Measurements from ENCODE around the gene GSDMA. TPM values are rescaled to one million over a fixed set of nuclear protein-coding genes. Genes with fewer than 3 reads are reported as not detected.
"Not testable (repeated sequence)": the region's sequence is repeated elsewhere in the genome, so short reads cannot be mapped to it uniquely, and the experiment has no call there.

Gene GSDMA
- total and polyA plus RNA-seq, 4 donors, result 0.19 to 0.61 (median 0.41) TPM; not detected in 1

DNA sequence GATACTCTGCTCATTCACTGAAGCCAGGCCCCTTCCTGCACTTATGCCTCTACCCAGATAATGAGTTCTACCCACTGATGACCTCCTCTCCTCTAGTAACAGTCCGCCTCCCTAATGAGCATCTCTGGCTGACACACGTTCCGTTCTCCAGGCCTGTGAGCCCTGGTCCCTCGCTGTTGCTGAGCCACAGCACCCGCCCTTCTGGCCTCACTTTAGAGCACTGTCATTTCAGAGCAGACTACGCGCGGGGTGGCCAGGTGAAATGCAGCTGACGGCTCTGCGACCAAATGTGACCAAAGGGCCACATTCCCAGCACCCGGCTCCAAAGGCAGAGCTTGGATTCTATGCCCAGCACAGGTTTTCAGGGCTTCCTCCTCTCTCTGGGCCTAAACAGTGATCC, 31.6 kb downstream of the GSDMA start:
- H3K9me3 ChIP-seq (ENCODE audit: control insufficient read depth, insufficient read depth, low read length), result no peaks in the 10 kb centered on the region
- no peak for DNase-seq (ENCODE audit: low read depth in 4 of 6, low spot score in 6 of 6)
- H3K27ac ChIP-seq (ENCODE audit: low read depth, low read length), result no peak overlapping the region
- H3K27me3 ChIP-seq (ENCODE audit: control insufficient read depth, insufficient read depth, low read length), result no peaks in the 10 kb centered on the region
- peaks cover 94% of the 10 kb centered on the region for H3K36me3 ChIP-seq (ENCODE audit: control insufficient read depth, insufficient read depth, low read length)
- H3K4me3 ChIP-seq (ENCODE audit: low read depth, low read length), result no peak overlapping the region
- WGBS (ENCODE audit: insufficient coverage), result 95% methylated on average over 11 of the region's 11 CpGs
- no peaks in the 10 kb centered on the region for H3K4me1 ChIP-seq (ENCODE audit: control insufficient read depth, insufficient read depth, low read length)

DNA sequence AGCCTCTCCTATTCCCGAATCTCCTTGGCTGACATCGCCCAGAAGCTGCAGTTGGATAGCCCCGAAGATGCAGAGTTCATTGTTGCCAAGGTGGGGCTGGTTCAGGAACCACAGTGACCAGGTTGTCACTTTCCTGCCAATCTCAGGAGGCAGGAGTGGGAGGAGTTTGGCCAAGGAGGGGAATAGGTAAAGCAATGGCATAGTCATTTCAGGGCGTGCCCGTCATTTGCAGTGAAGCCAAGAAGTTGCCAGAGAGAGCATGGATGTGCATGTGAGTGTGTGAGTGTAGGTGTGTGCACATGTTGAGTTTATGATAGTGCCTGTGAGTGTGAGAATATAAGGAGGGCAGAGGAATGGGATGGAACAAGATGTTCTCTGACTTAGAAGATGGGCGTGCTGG, 32.6 kb downstream of the GSDMA start:
- Histone ChIP-seq H3K4me1 (ENCODE audit: control insufficient read depth, insufficient read depth, low read length) (no peaks in the 10 kb centered on the region), H3K9me3 (ENCODE audit: control insufficient read depth, insufficient read depth, low read length) (no peaks in the 10 kb centered on the region), H3K36me3 (ENCODE audit: control insufficient read depth, insufficient read depth, low read length) (peaks cover 84% of the 10 kb centered on the region), H3K27ac (ENCODE audit: low read depth, low read length) (no peak overlapping the region), H3K27me3 (ENCODE audit: control insufficient read depth, insufficient read depth, low read length) (no peaks in the 10 kb centered on the region), H3K4me3 (ENCODE audit: low read depth, low read length) (no peak overlapping the region)
- 100% methylated on average over 5 of the region's 6 CpGs for WGBS (ENCODE audit: insufficient coverage)
- no peak for DNase-seq (ENCODE audit: low read depth in 4 of 6, low spot score in 6 of 6)

DNA sequence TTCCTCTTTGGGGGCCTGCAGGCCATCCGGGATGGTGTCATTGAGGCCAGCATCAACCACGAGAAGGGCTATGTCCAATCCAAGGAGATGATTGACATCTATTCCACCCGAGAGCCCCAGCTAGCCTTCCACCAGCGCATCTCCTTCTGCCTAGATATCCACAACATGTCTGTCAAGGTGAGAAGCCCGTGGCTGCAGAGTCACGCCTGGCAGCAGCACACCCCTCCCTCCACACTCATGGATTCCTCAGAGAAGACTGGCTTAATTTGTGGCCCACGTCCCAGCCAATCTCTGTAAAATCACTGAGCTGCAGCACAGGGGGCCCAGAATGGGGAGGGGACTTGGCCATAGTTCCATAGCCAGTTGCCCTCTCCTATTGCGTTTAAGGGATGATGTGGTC, 33.4 kb downstream of the GSDMA start:
- no peak overlapping the region for H3K4me3 ChIP-seq (ENCODE audit: low read depth, low read length)
- no peak overlapping the region for H3K27ac ChIP-seq (ENCODE audit: low read depth, low read length)
- 98% methylated on average over 7 of the region's 8 CpGs for WGBS (ENCODE audit: insufficient coverage)
- peaks cover 76% of the 10 kb centered on the region for H3K36me3 ChIP-seq (ENCODE audit: control insufficient read depth, insufficient read depth, low read length)
- no peaks in the 10 kb centered on the region for H3K4me1 ChIP-seq (ENCODE audit: control insufficient read depth, insufficient read depth, low read length)
- H3K27me3 ChIP-seq (ENCODE audit: control insufficient read depth, insufficient read depth, low read length), result no peaks in the 10 kb centered on the region
- no peak for DNase-seq (ENCODE audit: low read depth in 4 of 6, low spot score in 6 of 6)
- no peaks in the 10 kb centered on the region for H3K9me3 ChIP-seq (ENCODE audit: control insufficient read depth, insufficient read depth, low read length)

DNA sequence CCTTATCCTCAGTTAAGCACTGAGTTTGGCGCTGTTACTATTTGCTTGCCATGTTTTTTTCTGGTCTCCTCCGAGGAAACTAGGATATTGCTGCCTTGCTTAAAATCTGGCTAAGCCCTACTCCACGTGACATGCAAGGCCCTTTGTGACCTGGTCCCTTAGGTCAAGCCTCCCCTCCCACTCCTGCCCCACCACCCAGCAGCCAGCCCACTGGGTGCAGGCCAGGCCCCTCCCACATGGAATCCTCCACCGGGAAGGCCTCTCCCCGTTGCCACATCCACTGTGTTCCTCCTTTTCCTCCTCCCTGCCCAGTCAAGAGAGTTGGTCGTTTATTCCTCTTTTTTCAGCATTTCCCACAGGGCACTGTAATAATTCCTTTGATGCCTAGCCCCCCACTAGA, 34.0 kb downstream of the GSDMA start:
- 72% methylated on average over 6 of the region's 6 CpGs for WGBS (ENCODE audit: insufficient coverage)
- H3K4me3 ChIP-seq (ENCODE audit: low read depth, low read length), result no peak overlapping the region
- H3K4me1 ChIP-seq (ENCODE audit: control insufficient read depth, insufficient read depth, low read length), result no peaks in the 10 kb centered on the region
- peaks cover 70% of the 10 kb centered on the region for H3K36me3 ChIP-seq (ENCODE audit: control insufficient read depth, insufficient read depth, low read length)
- no peaks in the 10 kb centered on the region for H3K27me3 ChIP-seq (ENCODE audit: control insufficient read depth, insufficient read depth, low read length)
- H3K27ac ChIP-seq (ENCODE audit: low read depth, low read length), result no peak overlapping the region
- H3K9me3 ChIP-seq (ENCODE audit: control insufficient read depth, insufficient read depth, low read length), result no peaks in the 10 kb centered on the region
- no peak for DNase-seq (ENCODE audit: low read depth in 4 of 6, low spot score in 6 of 6)

DNA sequence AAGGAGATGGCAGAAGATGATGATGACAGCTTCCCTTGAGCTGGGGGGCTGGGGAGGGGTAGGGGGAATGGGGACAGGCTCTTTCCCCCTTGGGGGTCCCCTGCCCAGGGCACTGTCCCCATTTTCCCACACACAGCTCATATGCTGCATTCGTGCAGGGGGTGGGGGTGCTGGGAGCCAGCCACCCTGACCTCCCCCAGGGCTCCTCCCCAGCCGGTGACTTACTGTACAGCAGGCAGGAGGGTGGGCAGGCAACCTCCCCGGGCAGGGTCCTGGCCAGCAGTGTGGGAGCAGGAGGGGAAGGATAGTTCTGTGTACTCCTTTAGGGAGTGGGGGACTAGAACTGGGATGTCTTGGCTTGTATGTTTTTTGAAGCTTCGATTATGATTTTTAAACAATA, 34.7 kb downstream of the GSDMA start:
- no peaks in the 10 kb centered on the region for H3K27me3 ChIP-seq (ENCODE audit: control insufficient read depth, insufficient read depth, low read length)
- no CpG with 5 or more reads among the region's 4 CpGs for WGBS (ENCODE audit: insufficient coverage)
- no peaks in the 10 kb centered on the region for H3K4me1 ChIP-seq (ENCODE audit: control insufficient read depth, insufficient read depth, low read length)
- no peak overlapping the region for H3K27ac ChIP-seq (ENCODE audit: low read depth, low read length)
- H3K9me3 ChIP-seq (ENCODE audit: control insufficient read depth, insufficient read depth, low read length), result no peaks in the 10 kb centered on the region
- no peak for DNase-seq (ENCODE audit: low read depth in 4 of 6, low spot score in 6 of 6)
- no peak overlapping the region for H3K4me3 ChIP-seq (ENCODE audit: low read depth, low read length)
- H3K36me3 ChIP-seq (ENCODE audit: control insufficient read depth, insufficient read depth, low read length), result peaks cover 63% of the 10 kb centered on the region

DNA sequence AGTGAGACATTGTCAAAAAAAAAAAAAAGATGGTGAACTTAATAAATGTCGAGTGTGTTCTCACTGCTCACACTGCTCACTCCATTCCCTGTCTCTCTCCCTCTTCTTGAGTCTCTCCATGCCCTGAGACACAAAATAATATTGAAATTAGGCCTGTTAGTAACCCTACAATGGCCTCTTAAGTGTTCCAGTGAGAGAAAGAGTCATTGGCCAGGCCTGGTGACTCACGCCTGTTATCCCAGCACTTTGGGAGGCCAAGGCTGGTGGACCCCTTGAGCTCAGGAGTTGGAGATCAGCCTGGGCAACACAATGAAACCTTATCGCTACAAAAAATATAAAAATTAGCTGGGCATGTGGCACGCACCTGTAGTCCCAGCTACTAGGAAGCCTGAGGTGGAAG, 36.3 kb downstream of the GSDMA start:
- Histone ChIP-seq H3K27ac (ENCODE audit: low read depth, low read length) (no peak overlapping the region), H3K9me3 (ENCODE audit: control insufficient read depth, insufficient read depth, low read length) (no peaks in the 10 kb centered on the region), H3K27me3 (ENCODE audit: control insufficient read depth, insufficient read depth, low read length) (no peaks in the 10 kb centered on the region), H3K4me3 (ENCODE audit: low read depth, low read length) (no peak overlapping the region), H3K36me3 (ENCODE audit: control insufficient read depth, insufficient read depth, low read length) (peaks cover 47% of the 10 kb centered on the region), H3K4me1 (ENCODE audit: control insufficient read depth, insufficient read depth, low read length) (no peaks in the 10 kb centered on the region)
- WGBS (ENCODE audit: insufficient coverage), result 93% methylated on average over 3 of the region's 4 CpGs
- DNase-seq (ENCODE audit: low read depth in 4 of 6, low spot score in 6 of 6), result no peak

DNA sequence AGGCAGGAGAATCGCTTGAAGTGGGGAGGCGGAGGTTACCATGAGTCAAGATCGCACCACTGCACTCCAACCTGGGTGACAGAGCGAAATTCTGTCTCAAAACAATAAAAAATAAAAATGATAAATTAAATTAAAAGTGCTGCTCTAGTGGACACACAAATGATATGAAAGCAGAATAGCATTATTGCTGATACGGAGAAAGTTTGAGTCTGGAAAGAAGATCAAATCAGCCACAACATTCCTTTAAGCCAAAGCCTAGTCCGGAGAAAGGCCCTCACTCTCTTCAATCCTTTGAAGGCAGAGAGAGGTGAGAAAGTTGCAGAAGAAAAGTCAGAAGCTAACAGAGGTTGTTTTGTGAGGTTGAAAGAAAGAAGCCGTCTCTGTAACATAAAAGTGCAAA, 37.4 kb downstream of the GSDMA start:
- 93% methylated on average over 3 of the region's 7 CpGs for WGBS (ENCODE audit: insufficient coverage)
- Histone ChIP-seq H3K9me3 (ENCODE audit: control insufficient read depth, insufficient read depth, low read length) (no peaks in the 10 kb centered on the region), H3K4me3 (ENCODE audit: low read depth, low read length) (no peak overlapping the region), H3K27me3 (ENCODE audit: control insufficient read depth, insufficient read depth, low read length) (no peaks in the 10 kb centered on the region), H3K27ac (ENCODE audit: low read depth, low read length) (no peak overlapping the region), H3K36me3 (ENCODE audit: control insufficient read depth, insufficient read depth, low read length) (peaks cover 36% of the 10 kb centered on the region), H3K4me1 (ENCODE audit: control insufficient read depth, insufficient read depth, low read length) (no peaks in the 10 kb centered on the region)
- no peak for DNase-seq (ENCODE audit: low read depth in 4 of 6, low spot score in 6 of 6)

DNA sequence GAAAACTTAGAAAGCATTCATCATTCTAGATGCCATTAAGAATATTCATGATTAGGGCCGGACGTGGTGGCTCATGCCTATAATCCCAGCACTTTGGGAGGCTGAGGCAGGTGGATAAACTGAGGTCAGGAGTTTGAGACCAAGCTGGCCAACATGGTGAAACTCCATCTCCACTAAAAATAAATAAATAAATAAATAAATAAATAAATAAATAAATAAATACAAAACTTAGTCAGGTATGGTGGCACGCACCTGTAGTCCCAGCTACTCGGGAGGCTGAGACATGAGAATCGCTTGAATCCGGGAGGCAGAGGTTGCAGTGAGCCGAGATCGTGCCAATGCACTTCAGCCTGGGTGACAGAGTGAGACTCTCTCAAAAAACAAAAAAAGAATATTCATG, 38.5 kb downstream of the GSDMA start:
- H3K36me3 ChIP-seq (ENCODE audit: control insufficient read depth, insufficient read depth, low read length), result peaks cover 25% of the 10 kb centered on the region
- DNase-seq (ENCODE audit: low read depth in 4 of 6, low spot score in 6 of 6); H3K27me3 ChIP-seq (ENCODE audit: control insufficient read depth, insufficient read depth, low read length); H3K4me3 ChIP-seq (ENCODE audit: low read depth, low read length); H3K27ac ChIP-seq (ENCODE audit: low read depth, low read length); H3K9me3 ChIP-seq (ENCODE audit: control insufficient read depth, insufficient read depth, low read length); H3K4me1 ChIP-seq (ENCODE audit: control insufficient read depth, insufficient read depth, low read length): not testable (repeated sequence)
- 85% methylated on average over 5 of the region's 8 CpGs for WGBS (ENCODE audit: insufficient coverage)

DNA sequence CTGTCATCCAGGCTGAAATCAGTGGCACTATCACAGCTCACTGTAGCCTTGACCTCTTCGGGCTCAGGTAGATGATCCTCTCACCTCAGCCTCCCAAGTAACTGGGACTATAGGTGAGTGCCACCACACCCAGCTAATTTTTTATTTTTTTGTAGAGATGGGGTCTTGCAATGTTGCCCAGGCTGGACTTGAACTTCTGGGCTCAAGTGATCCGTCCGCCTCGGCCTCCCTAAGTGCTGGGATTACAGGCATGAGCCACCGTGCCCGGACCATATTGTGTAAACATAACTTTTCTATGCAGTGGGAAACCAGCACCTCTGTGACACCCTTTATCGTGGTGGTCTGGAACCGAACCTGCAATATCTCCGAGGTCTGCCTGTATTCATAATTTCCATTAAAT, 41.3 kb downstream of the GSDMA start:
- Histone ChIP-seq H3K27me3 (ENCODE audit: control insufficient read depth, insufficient read depth, low read length) (no peaks in the 10 kb centered on the region), H3K27ac (ENCODE audit: low read depth, low read length) (no peak overlapping the region), H3K9me3 (ENCODE audit: control insufficient read depth, insufficient read depth, low read length) (no peaks in the 10 kb centered on the region), H3K36me3 (ENCODE audit: control insufficient read depth, insufficient read depth, low read length) (no peaks in the 10 kb centered on the region), H3K4me1 (ENCODE audit: control insufficient read depth, insufficient read depth, low read length) (no peaks in the 10 kb centered on the region), H3K4me3 (ENCODE audit: low read depth, low read length) (no peak overlapping the region)
- no peak for DNase-seq (ENCODE audit: low read depth in 4 of 6, low spot score in 6 of 6)
- 97% methylated on average over 9 of the region's 9 CpGs for WGBS (ENCODE audit: insufficient coverage)

DNA sequence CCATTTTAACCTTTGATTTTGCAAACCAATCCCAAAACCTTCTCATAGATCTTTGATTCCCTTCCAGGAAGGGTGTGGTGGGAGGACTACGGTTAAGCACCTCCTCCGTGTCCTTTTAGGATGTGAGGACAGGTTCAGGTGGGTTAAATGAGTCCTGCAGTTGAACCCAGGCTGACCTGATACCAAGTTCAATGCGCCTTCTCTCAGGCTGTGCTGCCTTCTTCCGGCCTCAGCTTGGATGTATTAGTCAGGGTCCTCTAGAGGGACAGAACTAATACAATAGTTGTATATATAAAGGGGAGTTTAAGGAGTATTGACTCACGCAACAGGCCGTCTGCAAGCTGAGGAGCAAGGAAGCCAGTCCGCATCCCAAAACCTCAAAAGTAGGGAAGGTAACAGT, 41.9 kb downstream of the GSDMA start:
- no peak overlapping the region for H3K4me3 ChIP-seq (ENCODE audit: low read depth, low read length)
- no peaks in the 10 kb centered on the region for H3K27me3 ChIP-seq (ENCODE audit: control insufficient read depth, insufficient read depth, low read length)
- 100% methylated on average over 5 of the region's 7 CpGs for WGBS (ENCODE audit: insufficient coverage)
- H3K4me1 ChIP-seq (ENCODE audit: control insufficient read depth, insufficient read depth, low read length), result no peaks in the 10 kb centered on the region
- no peaks in the 10 kb centered on the region for H3K36me3 ChIP-seq (ENCODE audit: control insufficient read depth, insufficient read depth, low read length)
- no peaks in the 10 kb centered on the region for H3K9me3 ChIP-seq (ENCODE audit: control insufficient read depth, insufficient read depth, low read length)
- DNase-seq (ENCODE audit: low read depth in 4 of 6, low spot score in 6 of 6), result no peak
- no peak overlapping the region for H3K27ac ChIP-seq (ENCODE audit: low read depth, low read length)

Data from spinal cord (tissue), 10 donors.